Epithelial cell of esophagus (primary cell): ENCODE data around the gene PKMYT1.

Source experiments
- DNase-seq: peaks from one replicate; pipeline ENCODE4 v3.0.0; 2010; ENCODE audit warnings: low read depth
- H3K4me3 ChIP-seq: 2 replicates; pipeline ENCODE4 v1.5.1; 2011; ENCODE audit warnings: mild to moderate bottlenecking, low read length, control low read depth
- CTCF ChIP-seq: IDR thresholded peaks from 2 replicates; pipeline ENCODE4 v1.5.1; 2011; ENCODE audit warnings: low read depth, mild to moderate bottlenecking, low read length, control low read depth, inconsistent platforms; ENCODE audit not compliant: insufficient read depth; ENCODE audit errors: missing control alignments

Gene PKMYT1

DNA sequence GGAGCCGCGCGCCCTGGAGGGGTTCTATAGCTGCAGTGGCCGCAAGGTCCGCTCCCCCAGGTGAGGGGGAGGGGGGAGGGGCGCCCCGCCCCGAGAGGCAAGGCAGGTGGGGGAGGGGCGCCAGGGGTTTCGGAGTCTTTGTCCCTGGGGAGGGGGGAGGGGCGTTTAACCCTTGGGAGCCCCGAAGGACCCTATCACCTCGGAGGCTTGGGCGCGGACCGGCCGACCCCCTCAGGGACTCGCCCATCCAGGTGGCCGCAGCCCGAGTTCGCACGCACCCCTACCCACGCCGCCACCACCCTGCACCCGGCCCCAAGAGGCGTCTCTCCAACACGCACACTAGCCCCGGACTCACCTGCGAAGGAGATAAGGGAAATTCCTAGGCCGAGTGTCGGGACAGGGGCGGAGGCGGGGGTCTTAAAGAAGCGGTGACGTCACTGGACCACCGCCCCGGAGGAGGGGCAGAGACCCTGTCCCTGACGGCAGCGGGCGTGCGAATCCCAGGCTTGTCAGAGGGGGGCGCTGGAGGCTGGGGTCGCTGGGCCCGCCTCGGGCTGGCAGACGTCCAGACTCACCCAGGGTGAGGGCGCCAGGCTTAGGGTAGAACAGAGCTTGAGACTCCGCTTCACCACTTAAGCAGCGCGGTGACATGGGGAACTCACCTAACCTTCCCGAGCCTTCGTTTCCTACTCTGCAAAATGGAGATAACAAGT is 37.7 kb upstream of the PKMYT1 start, which contains the start of gene CLDN6:
Gene CLDN6 (minus strand): TSS at position 390 of the 713 bp plus-strand sequence. CDS start 2,162 bp downstream, outside the sequence.
- TF ChIP-seq CTCF: peak; percentile 10
- no peak for DNase-seq
- H3K4me3 ChIP-seq: no peak within 1 kb of the TSS

DNA sequence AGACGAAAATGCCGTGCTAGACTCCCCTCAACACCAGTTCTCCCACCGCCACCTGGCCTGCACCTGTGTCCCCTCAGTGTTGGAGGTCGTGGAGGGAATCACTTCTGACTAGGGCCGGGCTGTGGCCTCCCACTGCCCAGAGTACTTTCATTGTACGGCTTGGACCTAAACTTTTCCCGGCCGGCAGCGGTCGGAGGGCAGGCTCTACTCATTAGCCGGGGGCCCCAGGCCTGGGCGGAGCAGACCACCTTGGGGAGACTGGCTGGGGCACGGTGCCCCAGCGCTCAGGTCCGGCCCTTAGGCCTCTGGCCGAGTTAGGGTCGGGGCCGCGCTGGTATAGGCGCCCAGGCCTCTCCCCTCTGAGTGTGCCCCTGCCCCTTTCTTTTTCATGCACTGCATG is 37.1 kb upstream of the PKMYT1 start:
- no peak overlapping the region for H3K4me3 ChIP-seq
- no peak for DNase-seq
- no peak for TF ChIP-seq CTCF

DNA sequence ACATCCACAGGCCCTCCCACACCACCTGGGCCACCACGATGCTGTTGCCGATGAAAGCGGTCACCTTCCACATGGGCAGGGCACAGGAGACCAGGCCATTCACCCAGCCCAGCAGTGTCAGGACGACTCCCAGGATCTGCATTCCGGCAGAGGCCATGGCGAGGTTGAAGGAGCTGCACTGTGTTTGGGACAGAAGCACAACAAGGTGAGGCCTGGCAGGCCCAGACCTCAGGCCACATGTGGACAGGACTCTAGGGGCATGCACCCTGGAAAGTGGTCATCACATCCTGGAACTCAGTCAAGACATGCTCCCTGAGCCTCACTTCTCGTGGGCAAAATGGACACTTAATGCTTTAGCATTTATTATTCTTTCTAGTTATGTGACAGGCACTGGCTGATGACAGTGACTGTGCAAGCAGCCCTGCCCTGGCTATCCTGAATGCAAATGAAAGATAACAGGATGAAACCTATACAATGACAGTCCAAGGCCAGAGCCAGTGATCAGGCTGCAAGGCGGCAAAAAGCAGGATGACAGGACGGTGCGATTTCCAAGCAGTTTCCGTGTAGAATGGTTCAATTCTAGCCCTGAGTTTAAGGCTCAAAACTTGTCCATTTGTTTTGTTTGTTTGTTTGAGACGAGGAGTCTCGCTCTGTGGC is 35.7 kb upstream of the PKMYT1 start:
- no peak for TF ChIP-seq CTCF
- no peak overlapping the region for H3K4me3 ChIP-seq
- no peak for DNase-seq

- H3K4me3 ChIP-seq: no peak overlapping the region
- DNase-seq: no peak
- no peak for TF ChIP-seq CTCF
These were observed 34.7 kb upstream of the PKMYT1 start for GRCh38 chr16:3014971-3015370.

GRCh38 chr16:3013998-3014690 is 33.9 kb upstream of the PKMYT1 start:
- H3K4me3 ChIP-seq: no peak overlapping the region
- TF ChIP-seq CTCF: no peak
- no peak for DNase-seq

DNA sequence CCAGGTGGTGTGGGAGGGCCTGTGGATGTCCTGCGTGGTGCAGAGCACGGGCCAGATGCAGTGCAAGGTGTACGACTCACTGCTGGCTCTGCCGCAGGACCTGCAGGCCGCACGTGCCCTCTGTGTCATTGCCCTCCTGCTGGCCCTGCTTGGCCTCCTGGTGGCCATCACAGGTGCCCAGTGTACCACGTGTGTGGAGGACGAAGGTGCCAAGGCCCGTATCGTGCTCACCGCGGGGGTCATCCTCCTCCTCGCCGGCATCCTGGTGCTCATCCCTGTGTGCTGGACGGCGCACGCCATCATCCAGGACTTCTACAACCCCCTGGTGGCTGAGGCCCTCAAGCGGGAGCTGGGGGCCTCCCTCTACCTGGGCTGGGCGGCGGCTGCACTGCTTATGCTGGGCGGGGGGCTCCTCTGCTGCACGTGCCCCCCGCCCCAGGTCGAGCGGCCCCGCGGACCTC is 33.3 kb upstream of the PKMYT1 start:
- no peak overlapping the region for H3K4me3 ChIP-seq
- DNase-seq: no peak
- no peak for TF ChIP-seq CTCF
